Activated CD8-positive, alpha-beta T cell treated with anti-CD3 and anti-CD28 coated beads for 36 hours (primary cell): Measurements from ENCODE around the gene DTNBP1. TPM values are rescaled to one million over a fixed set of nuclear protein-coding genes. Genes with fewer than 3 reads are reported as not detected.

Source experiments
- ATAC-seq: fragments of 200-7000 bp; cut with Tn5 transposase; one replicate; pipeline ENCODE4 v1.10.0; 2021; ENCODE audit warnings: mild to moderate bottlenecking, moderate library complexity
- CTCF ChIA-PET: fragments of 350-600 bp; sonication (Branson Sonifier 250); formaldehyde crosslinking; loops from one replicate; lab custom pipeline; 2021; ENCODE audit warnings: antibody characterized with exemption; lab: Charles Lee
- POLR2A ChIA-PET: fragments of 350-600 bp; sonication (Branson Sonifier 250); formaldehyde crosslinking; loops from one replicate; lab custom pipeline; 2021; ENCODE audit warnings: antibody characterized with exemption; lab: Charles Lee
- DNase-seq: peaks from one replicate; pipeline ENCODE4 v3.0.0-alpha.2; 2020
- H3K27ac Mint-ChIP-seq: one replicate; pipeline ENCODE4 v1.8.0; 2021; ENCODE audit warnings: mild to moderate bottlenecking, mixed read lengths
- H3K27me3 Mint-ChIP-seq: one replicate; pipeline ENCODE4 v1.8.0; 2021; ENCODE audit warnings: mixed read lengths
- H3K36me3 Mint-ChIP-seq: one replicate; pipeline ENCODE4 v1.8.0; 2021; ENCODE audit warnings: low read depth, mixed read lengths
- H3K4me1 Mint-ChIP-seq: one replicate; pipeline ENCODE4 v1.8.0; 2021; ENCODE audit warnings: low read depth, mixed read lengths
- H3K4me3 Mint-ChIP-seq: one replicate; pipeline ENCODE4 v1.8.0; 2021; ENCODE audit warnings: mild to moderate bottlenecking, moderate library complexity, mixed read lengths
- H3K9me3 Mint-ChIP-seq: one replicate; pipeline ENCODE4 v1.8.0; 2021; ENCODE audit warnings: mixed read lengths
- CTCF ChIP-seq: fragments of 200-600 bp; IDR thresholded peaks from one replicate; pipeline ENCODE4 v1.8.0; 2022; ENCODE audit warnings: antibody characterized with exemption, mild to moderate bottlenecking
- intact Hi-C: fragments of 100-400 bp; cut with micrococcal nuclease; formaldehyde crosslinking; loops from one replicate; pipeline ENCODE4 v1.10.0; 2022
- total RNA-seq, 2 experiments: library from RNA; stranded (reverse); gene quantifications; one replicate each; pipeline ENCODE4 v1.2.3, GENCODE V29; 2021

DTNBP1 gene
- total RNA-seq, 2 experiments from 2014 or later: 12.6 to 14.6 TPM

GRCh38 chr6:15506066-15506465 is 156.8 kb downstream of the DTNBP1 start:
- ATAC-seq (no peak), DNase-seq (no peak)
- H3K4me3 Mint-ChIP-seq: no peak overlapping the region
- no peak for TF ChIP-seq CTCF
- intact Hi-C loops: no loop called here
- no peaks in the 10 kb centered on the region for H3K4me1 Mint-ChIP-seq
- H3K36me3 Mint-ChIP-seq: peaks cover 40% of the 10 kb centered on the region
- ChIA-PET CTCF (interaction anchor here (1.5 kb wide), 1 partner anchor 24 kb away, joined by 3 read pairs; no protein-coding TSS in a partner anchor), POLR2A (interaction anchor here (1.8 kb wide), 1 partner anchor 16 kb away, joined by 4 read pairs; no protein-coding TSS in a partner anchor)
- no peak overlapping the region for H3K27ac Mint-ChIP-seq
- H3K9me3 Mint-ChIP-seq: no peaks in the 10 kb centered on the region
- no peaks in the 10 kb centered on the region for H3K27me3 Mint-ChIP-seq

- Mint-ChIP-seq H3K27me3 (no peaks in the 10 kb centered on the region), H3K9me3 (no peaks in the 10 kb centered on the region), H3K27ac (no peak overlapping the region), H3K4me1 (no peaks in the 10 kb centered on the region), H3K36me3 (peaks cover 36% of the 10 kb centered on the region), H3K4me3 (no peak overlapping the region)
- CTCF ChIA-PET: interaction anchor here (1.5 kb wide), 1 partner anchor 24 kb away, joined by 3 read pairs; no protein-coding TSS in a partner anchor
- DNase-seq: no peak
- intact Hi-C loops: no loop called here
- ATAC-seq: no peak
- POLR2A ChIA-PET: interaction anchor here (1.8 kb wide), 1 partner anchor 17 kb away, joined by 4 read pairs; no protein-coding TSS in a partner anchor
- no peak for TF ChIP-seq CTCF
These were observed 157.3 kb downstream of the DTNBP1 start for GRCh38 chr6:15505463-15505918.

GRCh38 chr6:15504581-15505350 is 158.1 kb downstream of the DTNBP1 start:
- ChIA-PET POLR2A (interaction anchor here (1.8 kb wide), 1 partner anchor 17 kb away, joined by 4 read pairs; no protein-coding TSS in a partner anchor), CTCF (interaction anchor here (1.5 kb wide), 1 partner anchor 23 kb away, joined by 3 read pairs; no protein-coding TSS in a partner anchor)
- Mint-ChIP-seq H3K27me3 (no peaks in the 10 kb centered on the region), H3K27ac (no peak overlapping the region), H3K9me3 (no peaks in the 10 kb centered on the region), H3K4me3 (no peak overlapping the region), H3K4me1 (peaks cover 2% of the 10 kb centered on the region), H3K36me3 (peaks cover 38% of the 10 kb centered on the region)
- intact Hi-C loops: no loop called here
- no peak for TF ChIP-seq CTCF
- no peak for ATAC-seq
- DNase-seq: no peak

- DNase-seq (no peak), ATAC-seq (no peak)
- POLR2A ChIA-PET: no interaction called here
- Mint-ChIP-seq H3K27ac (no peak overlapping the region), H3K36me3 (peaks cover 38% of the 10 kb centered on the region), H3K4me3 (no peak overlapping the region), H3K9me3 (no peaks in the 10 kb centered on the region), H3K4me1 (peaks cover 2% of the 10 kb centered on the region), H3K27me3 (no peaks in the 10 kb centered on the region)
- CTCF ChIA-PET: no interaction called here
- intact Hi-C loops: no loop called here
- TF ChIP-seq CTCF: no peak
These were observed 158.8 kb downstream of the DTNBP1 start for GRCh38 chr6:15504040-15504495.

GRCh38 chr6:15503346-15503680 is 159.5 kb downstream of the DTNBP1 start:
- peaks cover 33% of the 10 kb centered on the region for H3K36me3 Mint-ChIP-seq
- ChIA-PET POLR2A (no interaction called here), CTCF (no interaction called here)
- no peak overlapping the region for H3K4me3 Mint-ChIP-seq
- H3K27me3 Mint-ChIP-seq: no peaks in the 10 kb centered on the region
- no peak for DNase-seq
- peaks cover 2% of the 10 kb centered on the region for H3K4me1 Mint-ChIP-seq
- ATAC-seq: no peak
- no peak for TF ChIP-seq CTCF
- intact Hi-C loops: no loop called here
- no peak overlapping the region for H3K27ac Mint-ChIP-seq
- no peaks in the 10 kb centered on the region for H3K9me3 Mint-ChIP-seq
